Rectal smooth muscle tissue (tissue), 1 donor: ENCODE data around the gene SLC16A5.
"Not testable (repeated sequence)": the region's sequence is repeated elsewhere in the genome, so short reads cannot be mapped to it uniquely, and the experiment has no call there.

Experiments used
- H3K27ac ChIP-seq: one replicate; pipeline ENCODE4 v1.7.0; 2013; ENCODE audit warnings: low read depth, low read length, inconsistent platforms
- H3K27me3 ChIP-seq: one replicate; pipeline ENCODE4 v1.7.0; 2013; ENCODE audit warnings: low read length; ENCODE audit not compliant: control insufficient read depth, insufficient read depth
- H3K36me3 ChIP-seq: one replicate; pipeline ENCODE4 v1.7.0; 2013; ENCODE audit warnings: low read length; ENCODE audit not compliant: control insufficient read depth, insufficient read depth
- H3K4me1 ChIP-seq: one replicate; pipeline ENCODE4 v1.7.0; 2013; ENCODE audit warnings: low read length; ENCODE audit not compliant: control insufficient read depth, insufficient read depth
- H3K4me3 ChIP-seq: one replicate; pipeline ENCODE4 v1.7.0; 2013; ENCODE audit warnings: low read length
- H3K9ac ChIP-seq: one replicate; pipeline ENCODE4 v1.7.0; 2013; ENCODE audit warnings: low read length

The SLC16A5 gene, protein sequence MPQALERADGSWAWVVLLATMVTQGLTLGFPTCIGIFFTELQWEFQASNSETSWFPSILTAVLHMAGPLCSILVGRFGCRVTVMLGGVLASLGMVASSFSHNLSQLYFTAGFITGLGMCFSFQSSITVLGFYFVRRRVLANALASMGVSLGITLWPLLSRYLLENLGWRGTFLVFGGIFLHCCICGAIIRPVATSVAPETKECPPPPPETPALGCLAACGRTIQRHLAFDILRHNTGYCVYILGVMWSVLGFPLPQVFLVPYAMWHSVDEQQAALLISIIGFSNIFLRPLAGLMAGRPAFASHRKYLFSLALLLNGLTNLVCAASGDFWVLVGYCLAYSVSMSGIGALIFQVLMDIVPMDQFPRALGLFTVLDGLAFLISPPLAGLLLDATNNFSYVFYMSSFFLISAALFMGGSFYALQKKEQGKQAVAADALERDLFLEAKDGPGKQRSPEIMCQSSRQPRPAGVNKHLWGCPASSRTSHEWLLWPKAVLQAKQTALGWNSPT

DNA sequence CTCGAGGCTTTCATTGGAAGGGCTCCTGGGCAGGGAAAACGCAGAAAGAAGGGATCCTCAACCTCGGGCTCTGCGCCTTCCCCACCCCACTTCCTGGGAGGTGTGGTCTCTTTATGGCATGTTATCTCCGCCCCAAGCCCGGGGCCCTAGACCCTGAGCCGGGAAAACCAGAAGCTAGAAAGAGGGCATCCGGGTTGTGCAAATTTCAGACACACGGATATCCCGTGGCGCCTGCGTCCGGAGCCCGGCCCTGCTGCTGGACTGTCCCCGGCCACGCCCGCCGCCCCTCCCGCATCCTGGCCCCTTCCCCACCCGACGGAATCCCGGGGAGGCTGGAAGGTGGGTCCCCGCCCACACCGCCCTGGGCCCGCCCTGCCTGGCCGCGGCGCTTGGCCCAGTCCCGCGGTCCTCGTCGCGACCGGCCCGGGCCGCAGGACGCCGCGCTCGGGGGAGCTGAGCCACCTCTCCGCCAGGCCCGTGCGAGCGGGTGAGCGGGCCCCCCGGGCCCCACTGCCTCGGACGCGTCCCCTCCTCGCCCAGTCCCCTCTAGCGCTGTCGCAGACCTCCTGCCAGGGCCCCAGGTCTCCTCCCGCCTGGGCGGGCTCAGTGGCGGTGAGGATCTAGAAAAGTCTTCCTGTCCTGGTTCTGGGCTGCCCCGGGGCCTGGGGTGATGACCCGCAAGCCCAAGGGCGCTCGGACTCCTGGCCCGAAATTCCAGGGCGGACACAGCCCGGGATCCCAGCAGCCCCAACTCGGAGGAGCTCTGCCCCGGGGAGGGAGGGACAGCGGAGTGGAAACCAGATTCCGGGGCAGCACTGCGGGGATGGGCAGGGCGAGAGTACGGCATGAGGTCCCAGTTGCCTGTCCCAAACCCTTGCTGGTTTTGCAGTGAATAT is at the start of gene SLC16A5:
TSS of gene SLC16A5 (plus strand) at position 397 of the 896 bp plus-strand sequence. CDS start 5,683 bp downstream, outside the sequence.
- H3K27me3 ChIP-seq: no peaks in the 10 kb centered on the region
- peak within 1 kb of the TSS; percentile 56 for H3K27ac ChIP-seq
- no peaks in the 10 kb centered on the region for H3K36me3 ChIP-seq
- H3K4me1 ChIP-seq: peaks cover 3% of the 10 kb centered on the region
- H3K9ac ChIP-seq: peak within 1 kb of the TSS; percentile 82
- peak within 1 kb of the TSS; percentile 79 for H3K4me3 ChIP-seq

- Histone ChIP-seq H3K36me3 (peaks cover 14% of the 10 kb centered on the region), H3K4me1 (peaks cover 2% of the 10 kb centered on the region), H3K27me3 (no peaks in the 10 kb centered on the region), H3K9ac (no peak overlapping the region), H3K4me3 (no peak overlapping the region), H3K27ac (no peak overlapping the region)
These were observed 48.5 kb upstream of the SLC16A5 start for GRCh38 chr17:75039238-75039637.

DNA sequence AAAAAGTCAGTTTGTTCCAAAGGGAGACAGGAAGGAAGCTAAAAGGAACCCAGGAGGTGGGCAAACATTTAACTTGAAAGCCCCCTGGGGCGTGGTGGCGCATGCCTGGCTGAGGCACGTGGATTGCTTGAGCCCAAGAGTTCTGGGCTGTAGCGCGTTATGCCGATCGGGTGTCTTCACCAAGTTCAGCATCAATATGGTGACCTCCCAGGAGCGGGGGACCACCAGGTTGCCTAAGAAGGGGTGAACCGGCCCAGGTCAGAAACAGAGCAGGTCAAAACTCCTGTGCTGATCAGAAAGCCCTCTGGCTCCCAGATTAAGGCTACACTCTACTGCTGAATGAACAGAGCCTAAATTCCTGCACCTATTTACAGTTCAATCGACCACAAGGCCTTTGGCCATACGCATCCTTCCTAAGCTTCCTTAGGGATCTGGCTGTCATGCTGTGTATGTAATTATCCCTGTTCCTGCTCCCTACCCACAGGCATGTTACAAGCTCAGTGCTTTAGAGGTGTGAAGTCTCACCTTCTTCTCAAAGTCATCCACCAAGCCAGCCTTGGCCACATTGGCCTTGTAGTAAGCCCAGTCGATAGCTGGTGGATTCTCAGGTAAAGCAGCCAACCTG is 46.0 kb upstream of the SLC16A5 start:
- Histone ChIP-seq H3K27ac (no peak overlapping the region), H3K27me3 (no peaks in the 10 kb centered on the region), H3K36me3 (peaks cover 14% of the 10 kb centered on the region), H3K4me3 (no peak overlapping the region), H3K9ac (no peak overlapping the region), H3K4me1 (no peaks in the 10 kb centered on the region)

- H3K4me1 ChIP-seq, H3K4me3 ChIP-seq, H3K27me3 ChIP-seq, H3K27ac ChIP-seq, H3K9ac ChIP-seq: not testable (repeated sequence)
- peaks cover 14% of the 10 kb centered on the region for H3K36me3 ChIP-seq
These were observed 44.0 kb upstream of the SLC16A5 start for GRCh38 chr17:75043789-75044188.

DNA sequence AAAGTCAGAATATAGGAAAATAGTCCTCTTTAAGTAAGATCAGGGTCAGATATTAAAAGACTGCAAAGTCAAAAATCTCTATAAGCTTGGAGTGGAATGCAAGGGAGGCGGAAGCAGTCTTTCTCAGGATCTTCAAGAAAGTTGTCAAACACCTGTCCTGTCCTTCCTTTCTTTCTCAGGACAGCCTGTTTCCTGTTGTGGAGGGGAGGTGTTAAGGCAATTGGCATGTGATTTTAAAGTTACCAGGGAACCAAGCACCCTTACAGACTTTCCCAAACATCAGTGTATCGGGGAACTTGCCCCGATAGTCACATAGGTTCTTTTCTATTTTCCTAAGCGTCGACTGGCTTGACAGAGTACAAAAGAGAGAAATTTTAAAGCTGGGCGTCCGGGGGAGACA is 43.0 kb upstream of the SLC16A5 start:
- no peaks in the 10 kb centered on the region for H3K27me3 ChIP-seq
- H3K36me3 ChIP-seq: peaks cover 8% of the 10 kb centered on the region
- H3K9ac ChIP-seq: no peak overlapping the region
- H3K27ac ChIP-seq: no peak overlapping the region
- no peak overlapping the region for H3K4me3 ChIP-seq
- H3K4me1 ChIP-seq: peaks cover 9% of the 10 kb centered on the region

GRCh38 chr17:75045946-75046406 is 41.8 kb upstream of the SLC16A5 start:
- H3K9ac ChIP-seq: peak overlapping the region; percentile 86
- not testable (repeated sequence) for H3K27me3 ChIP-seq, H3K4me1 ChIP-seq, H3K36me3 ChIP-seq
- H3K4me3 ChIP-seq: peak overlapping the region; percentile 97
- H3K27ac ChIP-seq: peak overlapping the region; percentile 99

DNA sequence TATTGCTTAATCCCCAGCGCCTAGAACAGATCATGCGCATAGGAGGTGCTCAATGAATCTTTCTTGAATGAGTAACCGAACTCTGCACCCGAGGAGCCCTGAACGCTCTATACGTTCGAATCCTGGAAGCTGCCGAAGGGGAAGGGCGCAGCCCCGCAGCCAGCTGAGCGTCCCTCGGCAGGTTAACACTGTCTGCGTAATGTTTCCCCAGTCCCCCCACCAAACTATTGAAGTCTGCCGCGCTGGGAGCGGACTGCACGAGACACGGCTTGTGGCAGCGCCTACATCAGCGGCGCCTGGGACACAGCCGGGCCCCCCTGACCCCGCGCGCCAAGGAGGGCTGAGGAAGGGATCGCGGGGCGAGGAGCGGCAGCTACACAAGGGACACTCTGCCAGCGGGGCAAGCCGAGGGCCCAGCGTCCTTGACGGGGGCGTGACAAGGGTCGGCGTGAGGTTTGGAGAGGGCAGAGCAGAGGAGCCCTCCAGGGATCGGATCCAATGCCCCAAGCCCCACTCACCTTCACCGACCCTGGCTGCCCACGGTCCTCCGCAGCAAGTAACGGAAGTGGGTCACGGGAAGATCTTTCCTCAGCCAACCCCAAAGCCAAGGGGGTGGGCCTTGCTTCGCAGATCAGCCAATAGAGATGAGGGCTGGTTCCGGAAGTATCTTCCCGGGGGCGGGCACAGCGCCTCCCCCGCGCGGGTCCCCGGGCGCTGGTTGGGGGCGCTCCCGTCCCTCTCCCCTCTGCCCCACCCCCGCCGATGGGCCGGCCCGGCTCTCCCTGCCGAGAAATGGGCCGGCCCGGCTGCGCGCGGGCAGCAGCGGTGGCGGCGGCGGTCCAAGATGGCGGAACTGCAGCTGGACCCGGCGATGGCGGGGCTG is 41.1 kb upstream of the SLC16A5 start, which contains the start of the genes ATP5PD and KCTD2:
TSS of gene ATP5PD (minus strand) at position 563 of the 883 bp plus-strand sequence. CDS start 4,319 bp downstream, outside the sequence.
TSS of gene KCTD2 (plus strand) at position 819 of the 883 bp plus-strand sequence. CDS start at position 845, 26 bp downstream.
- no peaks in the 10 kb centered on the region for H3K27me3 ChIP-seq
- H3K36me3 ChIP-seq: peaks cover under 1% of the 10 kb centered on the region
- peak within 1 kb of the TSS; percentile 86 for H3K9ac ChIP-seq
- peak within 1 kb of the TSS; percentile 97 for H3K4me3 ChIP-seq
- peak within 1 kb of the TSS; percentile 99 for H3K27ac ChIP-seq
- peaks cover 9% of the 10 kb centered on the region for H3K4me1 ChIP-seq

- H3K4me1 ChIP-seq: peaks cover 9% of the 10 kb centered on the region
- H3K27ac ChIP-seq: peak overlapping the region; percentile 71
- H3K9ac ChIP-seq: peak overlapping the region; percentile 70
- H3K27me3 ChIP-seq: no peaks in the 10 kb centered on the region
- no peaks in the 10 kb centered on the region for H3K36me3 ChIP-seq
- peak overlapping the region; percentile 97 for H3K4me3 ChIP-seq
These were observed 40.2 kb upstream of the SLC16A5 start for GRCh38 chr17:75047398-75048098.

GRCh38 chr17:75048249-75048878 is 39.4 kb upstream of the SLC16A5 start:
- no peak overlapping the region for H3K9ac ChIP-seq
- peak overlapping the region; percentile 97 for H3K4me3 ChIP-seq

DNA sequence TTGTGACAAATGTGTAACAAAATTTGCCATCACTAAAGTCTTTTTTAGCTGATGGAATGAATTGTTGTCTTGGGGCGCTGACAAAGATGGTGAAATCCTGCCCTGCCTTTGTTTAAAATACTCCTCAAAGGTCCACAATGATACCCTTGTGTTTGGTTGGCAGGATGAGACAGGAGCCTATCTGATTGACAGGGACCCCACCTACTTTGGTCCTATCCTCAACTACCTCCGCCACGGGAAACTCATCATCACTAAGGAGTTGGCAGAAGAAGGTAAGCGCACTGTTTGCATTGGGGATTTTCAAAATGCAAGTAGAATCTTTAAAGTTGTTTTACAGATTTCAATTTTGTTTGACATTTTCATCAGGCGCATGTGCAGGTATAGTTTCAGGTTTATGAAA is 38.7 kb upstream of the SLC16A5 start:
- Histone ChIP-seq H3K27ac (no peak overlapping the region), H3K36me3 (no peaks in the 10 kb centered on the region), H3K9ac (no peak overlapping the region), H3K4me1 (peaks cover 9% of the 10 kb centered on the region), H3K27me3 (no peaks in the 10 kb centered on the region), H3K4me3 (no peak overlapping the region)

More at GRCh38 chr17:75048249-75048878, 39.4 kb upstream of the SLC16A5 start:
- Histone ChIP-seq H3K27me3 (no peaks in the 10 kb centered on the region), H3K27ac (no peak overlapping the region), H3K36me3 (no peaks in the 10 kb centered on the region), H3K4me1 (peaks cover 9% of the 10 kb centered on the region)
